CD4-positive, alpha-beta memory T cell (primary cell): ENCODE data around the gene CCR2. TPM values are rescaled to one million over a fixed set of nuclear protein-coding genes. Genes with fewer than 3 reads are reported as not detected.

Experiments used
- CTCF ChIA-PET: fragments of 350-600 bp; sonication (Branson Sonifier 250); formaldehyde crosslinking; loops from one replicate; lab custom pipeline; 2021; ENCODE audit warnings: inconsistent platforms; ENCODE audit not compliant: partially characterized antibody; lab: Charles Lee
- POLR2A ChIA-PET: fragments of 350-600 bp; sonication (Branson Sonifier 250); formaldehyde crosslinking; loops from one replicate; lab custom pipeline; 2021; ENCODE audit not compliant: partially characterized antibody; lab: Charles Lee
- DNase-seq, 5 donors: peaks; one replicate each; pipeline versions ENCODE4 v3.0.0 to v3.0.0-alpha.2; 2020 to 2022; ENCODE audit warnings: mixed read lengths in 1 of 5
- H3K27ac ChIP-seq: one replicate; pipeline ENCODE4 v1.7.0; 2013; ENCODE audit warnings: low read depth, low read length
- H3K27me3 ChIP-seq: 2 replicates; pipeline ENCODE4 v1.7.0; 2013; ENCODE audit warnings: mild to moderate bottlenecking, low read length, moderate library complexity; ENCODE audit not compliant: insufficient read depth
- H3K36me3 ChIP-seq: 2 replicates; pipeline ENCODE4 v1.7.0; 2013; ENCODE audit warnings: mild to moderate bottlenecking, low read length, moderate library complexity; ENCODE audit not compliant: insufficient read depth
- H3K4me1 ChIP-seq: 2 replicates; pipeline ENCODE4 v1.7.0; 2013; ENCODE audit warnings: mild to moderate bottlenecking, low read length, moderate library complexity; ENCODE audit not compliant: insufficient read depth
- H3K4me3 ChIP-seq, 2 donors: one replicate each; pipeline ENCODE4 v1.7.0; 2013; ENCODE audit warnings: low read length in 2 of 2, mild to moderate bottlenecking in 1 of 2
- H3K9me3 ChIP-seq, 2 donors: one replicate each; pipeline ENCODE4 v1.7.0; 2013; ENCODE audit warnings: low read length in 2 of 2, control low read depth in 1 of 2; ENCODE audit not compliant: control insufficient read depth in 1 of 2
- H3K27ac Mint-ChIP-seq, 7 donors: one replicate each; pipeline ENCODE4 v1.8.0; 2020 to 2021; ENCODE audit warnings: mixed read lengths in 7 of 7, mild to moderate bottlenecking in 6 of 7, inconsistent platforms in 3 of 7, moderate library complexity in 3 of 7
- H3K27me3 Mint-ChIP-seq, 2 donors: one replicate each; pipeline ENCODE4 v1.8.0; 2020 to 2021; ENCODE audit warnings: mixed read lengths in 2 of 2
- H3K36me3 Mint-ChIP-seq, 2 donors: one replicate each; pipeline ENCODE4 v1.8.0; 2020 to 2021; ENCODE audit warnings: mixed read lengths in 2 of 2, inconsistent platforms in 1 of 2, mild to moderate bottlenecking in 1 of 2
- H3K4me1 Mint-ChIP-seq, 4 donors: one replicate each; pipeline ENCODE4 v1.8.0; 2020 to 2021; ENCODE audit warnings: mixed read lengths in 4 of 4, mild to moderate bottlenecking in 1 of 4
- H3K4me3 Mint-ChIP-seq, 8 donors: one replicate each; pipeline ENCODE4 v1.8.0; 2020 to 2021; ENCODE audit warnings: mixed read lengths in 8 of 8, mild to moderate bottlenecking in 7 of 8, moderate library complexity in 6 of 8, inconsistent platforms in 3 of 8
- H3K9me3 Mint-ChIP-seq, 8 donors: one replicate each; pipeline ENCODE4 v1.8.0; 2020 to 2021; ENCODE audit warnings: mixed read lengths in 8 of 8, mild to moderate bottlenecking in 5 of 8, inconsistent platforms in 3 of 8, moderate library complexity in 1 of 8
- intact Hi-C: fragments of 100-400 bp; cut with micrococcal nuclease; formaldehyde crosslinking; loops from one replicate; pipeline ENCODE4 v1.15.1; 2023
- polyA plus RNA-seq, 2 donors: library from polyadenylated mRNA; unstranded; fragments of 300-500 nt; fragmentation: Illumina TruSeq; gene quantifications; one replicate each; pipeline ENCODE4 v1.2.3, GENCODE V29; 2021
- total RNA-seq, 2 experiments: library from RNA; stranded (reverse); gene quantifications; one replicate each; pipeline ENCODE4 v1.2.3, GENCODE V29; 2021

CCR2 gene
- total and polyA plus RNA-seq, 4 experiments from 2014 or later, result 16.3 to 64.7 (median 29.0) TPM

GRCh38 chr3:46358466-46358865, 4.6 kb downstream of the CCR2 start:
- Histone ChIP-seq H3K27ac (peak overlapping the region; percentile 5), H3K36me3 (no peaks in the 10 kb centered on the region), H3K27me3 (no peaks in the 10 kb centered on the region), H3K4me1 (peaks cover 83% of the 10 kb centered on the region), H3K9me3 (no peaks in the 10 kb centered on the region), H3K4me3 (peak overlapping the region in 1 of 2 donors; percentile 4)
- peak overlapping the region in 7 of 8 donors; percentile 78 to 95 (median 86) for H3K4me3 Mint-ChIP-seq
- H3K36me3 Mint-ChIP-seq, result peaks cover 33 to 52% of the 10 kb centered on the region in 2 donors
- POLR2A ChIA-PET, result interaction anchor here (0.7 to 2.4 kb wide), 4 partner anchors 8 to 82 kb away, joined by 3 to 20 read pairs (median 6); no protein-coding TSS in a partner anchor
- DNase-seq, result no peak
- CTCF ChIA-PET, result interaction anchor here (1.1 to 2.9 kb wide), 3 partner anchors 11 to 82 kb away, joined by 3 to 32 read pairs (median 12); partner anchors contain the start of gene CCR5
- H3K27ac Mint-ChIP-seq, result peak overlapping the region; percentile 67 to 94 (median 81)
- H3K27me3 Mint-ChIP-seq, result no peaks in the 10 kb centered on the region
- H3K4me1 Mint-ChIP-seq, result peaks cover 42 to 98% (median 75%) of the 10 kb centered on the region in 4 donors
- H3K9me3 Mint-ChIP-seq, result no peaks in the 10 kb centered on the region
- intact Hi-C loops, result no loop called here

- POLR2A ChIA-PET, result interaction anchor here (1.0 to 2.4 kb wide), 12 partner anchors 9 to 383 kb away, joined by 3 to 20 read pairs (median 6); partner anchors contain the start of gene CCR5
- H3K4me1 Mint-ChIP-seq, result peaks cover 37 to 91% (median 69%) of the 10 kb centered on the region in 4 donors
- Histone ChIP-seq H3K9me3 (no peaks in the 10 kb centered on the region), H3K27me3 (no peaks in the 10 kb centered on the region), H3K36me3 (no peaks in the 10 kb centered on the region), H3K4me3 (no peak overlapping the region), H3K27ac (peak overlapping the region; percentile 46), H3K4me1 (peaks cover 71% of the 10 kb centered on the region)
- no peaks in the 10 kb centered on the region for H3K27me3 Mint-ChIP-seq
- intact Hi-C loops, result loop anchor here (1.0 kb wide), 1 partner anchor 11 kb away; no protein-coding TSS in a partner anchor
- DNase-seq, result peak in 1 of 5 donors; percentile 72
- CTCF ChIA-PET, result interaction anchor here (0.8 to 2.9 kb wide), 9 partner anchors 10 to 281 kb away, joined by 3 to 32 read pairs (median 4); partner anchors contain the start of gene CCR5
- H3K9me3 Mint-ChIP-seq, result no peaks in the 10 kb centered on the region
- H3K4me3 Mint-ChIP-seq, result peak overlapping the region in 7 of 8 donors; percentile 43 to 95 (median 86)
- H3K36me3 Mint-ChIP-seq, result peaks cover 33 to 45% of the 10 kb centered on the region in 2 donors
- peak overlapping the region; percentile 73 to 94 (median 91) for H3K27ac Mint-ChIP-seq
These were observed 6.0 kb downstream of the CCR2 start for GRCh38 chr3:46359733-46360493.

GRCh38 chr3:46360907-46361306, 7.0 kb downstream of the CCR2 start:
- peak overlapping the region; percentile 30 for H3K27ac ChIP-seq
- H3K9me3 ChIP-seq, result no peaks in the 10 kb centered on the region
- H3K4me3 Mint-ChIP-seq, result peak overlapping the region in 7 of 8 donors; percentile 10 to 88 (median 68)
- H3K36me3 Mint-ChIP-seq, result peaks cover 33 to 40% of the 10 kb centered on the region in 2 donors
- H3K27me3 ChIP-seq, result no peaks in the 10 kb centered on the region
- no peak overlapping the region for H3K4me3 ChIP-seq
- DNase-seq, result no peak
- no peaks in the 10 kb centered on the region for H3K9me3 Mint-ChIP-seq
- H3K36me3 ChIP-seq, result no peaks in the 10 kb centered on the region
- H3K27ac Mint-ChIP-seq, result peak overlapping the region; percentile 73 to 94 (median 91)
- H3K4me1 Mint-ChIP-seq, result peaks cover 31 to 84% (median 64%) of the 10 kb centered on the region in 4 donors
- no peaks in the 10 kb centered on the region for H3K27me3 Mint-ChIP-seq
- intact Hi-C loops, result no loop called here
- CTCF ChIA-PET, result interaction anchor here (1.4 to 2.9 kb wide), 3 partner anchors 9 to 148 kb away, joined by 4 to 32 read pairs (median 12); partner anchors contain the start of gene CCR5
- POLR2A ChIA-PET, result interaction anchor here (0.8 to 2.2 kb wide), 7 partner anchors 10 to 77 kb away, joined by 3 to 11 read pairs (median 3); partner anchors contain the start of gene CCR5
- H3K4me1 ChIP-seq, result peaks cover 63% of the 10 kb centered on the region

DNA sequence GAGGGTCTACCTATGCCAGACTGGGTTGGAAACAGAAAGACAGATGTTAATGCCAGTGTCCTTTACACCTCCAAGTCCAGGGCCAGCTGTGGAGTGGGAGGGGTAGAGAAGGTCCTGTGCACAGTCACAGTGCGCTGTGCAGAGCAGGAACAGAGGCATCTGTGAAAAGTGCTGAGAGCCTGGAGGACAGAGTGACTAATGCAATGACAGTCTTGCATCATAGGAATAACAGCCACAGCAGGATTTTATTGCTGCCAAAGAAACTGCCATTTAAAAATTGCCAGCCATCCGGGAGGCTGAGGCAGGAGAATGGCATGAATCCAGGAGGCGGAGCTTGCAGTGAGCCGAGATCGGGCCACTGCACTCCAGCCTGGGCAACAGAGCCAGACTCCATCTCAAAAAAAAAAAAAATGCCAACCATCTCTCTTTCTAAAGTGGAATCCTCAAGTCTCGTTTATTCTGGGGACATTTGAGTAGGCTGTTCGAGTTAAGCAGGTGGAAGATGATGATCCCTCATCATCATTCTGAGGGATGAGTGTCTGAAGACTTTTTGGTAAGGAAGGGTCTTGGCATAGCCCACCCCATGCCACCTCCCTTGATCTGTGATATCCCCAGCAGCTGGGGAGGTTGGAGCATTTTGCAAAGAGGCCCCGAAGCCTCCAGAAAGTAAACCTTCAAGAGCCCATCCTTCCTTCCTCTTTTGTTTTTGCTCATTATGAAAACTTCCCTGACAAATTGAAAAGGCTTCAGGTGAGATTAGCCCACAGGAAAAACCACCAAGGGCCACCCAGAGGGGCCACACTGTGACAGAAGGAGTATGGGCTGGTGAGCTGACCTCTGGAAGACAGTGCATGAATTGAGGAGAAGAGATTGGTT, 7.7 kb downstream of the CCR2 start:
- no peaks in the 10 kb centered on the region for H3K9me3 Mint-ChIP-seq
- H3K4me3 ChIP-seq, result no peak overlapping the region
- no peaks in the 10 kb centered on the region for H3K27me3 Mint-ChIP-seq
- no peak for DNase-seq
- no peaks in the 10 kb centered on the region for H3K36me3 ChIP-seq
- intact Hi-C loops, result no loop called here
- peaks cover 28 to 84% (median 65%) of the 10 kb centered on the region in 4 donors for H3K4me1 Mint-ChIP-seq
- no peaks in the 10 kb centered on the region for H3K27me3 ChIP-seq
- H3K4me3 Mint-ChIP-seq, result peak overlapping the region in 7 of 8 donors; percentile 10 to 88 (median 51)
- peaks cover 28 to 35% of the 10 kb centered on the region in 2 donors for H3K36me3 Mint-ChIP-seq
- no peaks in the 10 kb centered on the region for H3K9me3 ChIP-seq
- ChIA-PET CTCF (interaction anchor here (1.4 kb wide), 1 partner anchor 148 kb away, joined by 4 read pairs; no protein-coding TSS in a partner anchor), POLR2A (interaction anchor here (0.7 to 2.2 kb wide), 4 partner anchors 62 to 769 kb away, joined by 3 to 7 read pairs (median 3); no protein-coding TSS in a partner anchor)
- peak overlapping the region; percentile 30 for H3K27ac ChIP-seq
- H3K27ac Mint-ChIP-seq, result peak overlapping the region; percentile 75 to 94 (median 82)
- peaks cover 59% of the 10 kb centered on the region for H3K4me1 ChIP-seq

DNA sequence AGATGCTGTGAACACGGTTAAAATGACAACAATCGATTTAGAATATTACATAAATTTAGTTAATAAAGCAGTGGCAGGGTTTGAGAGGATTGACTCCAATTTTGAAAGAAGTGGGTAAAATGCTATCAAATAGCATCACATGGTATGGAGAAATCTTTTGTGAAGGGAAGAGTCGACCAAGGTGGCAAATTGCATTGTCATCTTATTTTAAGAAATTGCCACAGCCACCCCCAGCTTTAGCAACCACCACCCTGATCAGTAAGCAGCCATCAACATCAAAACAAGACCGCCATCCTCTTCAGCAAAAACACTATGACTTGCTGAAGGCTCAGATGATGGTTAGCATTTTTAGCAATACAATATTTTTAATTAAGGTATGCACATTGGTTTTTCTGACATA, 11.1 kb downstream of the CCR2 start:
- no peaks in the 10 kb centered on the region for H3K36me3 ChIP-seq
- H3K4me3 ChIP-seq, result no peak overlapping the region
- no peaks in the 10 kb centered on the region for H3K9me3 ChIP-seq
- Mint-ChIP-seq H3K9me3 (no peaks in the 10 kb centered on the region), H3K36me3 (peaks cover 0 to 7% of the 10 kb centered on the region in 2 donors), H3K27ac (peak overlapping the region in 1 of 7 donors; percentile 64), H3K4me3 (no peak overlapping the region), H3K4me1 (peaks cover 35 to 81% (median 64%) of the 10 kb centered on the region in 4 donors), H3K27me3 (no peaks in the 10 kb centered on the region)
- no peak overlapping the region for H3K27ac ChIP-seq
- ChIA-PET CTCF (interaction anchor here (1.0 to 1.1 kb wide), 3 partner anchors 10 to 124 kb away, joined by 3 to 7 read pairs (median 4); no protein-coding TSS in a partner anchor), POLR2A (no interaction called here)
- intact Hi-C loops, result no loop called here
- no peak for DNase-seq
- H3K27me3 ChIP-seq, result no peaks in the 10 kb centered on the region
- H3K4me1 ChIP-seq, result peaks cover 54% of the 10 kb centered on the region

DNA sequence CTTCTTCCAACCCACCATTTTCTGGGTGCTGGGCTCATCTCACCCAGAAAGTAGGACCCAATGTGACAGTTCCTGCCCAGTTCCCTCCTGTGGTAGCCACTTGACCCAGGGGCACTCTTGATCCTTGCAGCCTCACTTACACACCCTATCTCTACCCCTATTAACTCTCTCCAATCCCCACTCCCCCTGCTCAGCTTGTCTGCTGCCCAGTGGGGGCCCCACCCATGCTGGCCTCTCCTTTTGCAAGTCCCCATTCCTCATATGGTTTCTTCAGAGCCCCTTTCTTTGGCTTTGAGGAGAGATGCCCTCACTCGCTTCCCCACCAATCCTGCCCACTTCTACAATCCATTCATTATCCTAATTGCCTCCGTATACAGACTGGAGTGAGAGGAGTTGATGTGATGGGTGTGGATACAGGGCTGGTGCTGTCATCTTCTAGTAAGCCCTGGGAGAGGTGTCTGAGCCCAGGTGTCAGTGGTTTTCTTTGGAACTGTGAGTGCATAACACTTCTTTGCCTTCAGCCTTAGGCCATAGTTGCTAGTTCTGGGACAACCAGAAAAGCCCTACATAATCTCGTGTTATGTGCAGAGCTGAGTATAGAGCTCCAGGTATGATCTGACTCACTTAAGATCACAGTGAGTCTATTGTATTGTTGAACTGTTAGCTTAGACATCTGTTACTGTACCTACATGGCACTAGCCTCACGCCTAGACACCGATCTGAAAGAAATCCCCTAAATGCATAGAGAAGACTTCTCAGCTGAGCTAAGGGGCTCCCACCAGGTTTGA, 12.0 kb downstream of the CCR2 start:
- H3K4me1 Mint-ChIP-seq, result peaks cover 34 to 81% (median 63%) of the 10 kb centered on the region in 4 donors
- H3K4me3 Mint-ChIP-seq, result peak overlapping the region in 2 of 8 donors; percentile 27 to 50

More for the DNA sequence above, 12.0 kb downstream of the CCR2 start:
- Histone ChIP-seq H3K4me3 (no peak overlapping the region), H3K4me1 (peaks cover 54% of the 10 kb centered on the region), H3K27ac (no peak overlapping the region), H3K9me3 (no peaks in the 10 kb centered on the region), H3K27me3 (no peaks in the 10 kb centered on the region), H3K36me3 (no peaks in the 10 kb centered on the region)
- H3K27ac Mint-ChIP-seq, result peak overlapping the region in 3 of 7 donors; percentile 54 to 80 (median 74)
- POLR2A ChIA-PET, result interaction anchor here (0.9 to 7.4 kb wide), 3 partner anchors 82 to 91 kb away, joined by 3 to 86 read pairs (median 46); no protein-coding TSS in a partner anchor
- no peaks in the 10 kb centered on the region for H3K9me3 Mint-ChIP-seq
- H3K27me3 Mint-ChIP-seq, result no peaks in the 10 kb centered on the region
- peaks cover 0 to 5% of the 10 kb centered on the region in 2 donors for H3K36me3 Mint-ChIP-seq
- CTCF ChIA-PET, result interaction anchor here (1.5 to 13.1 kb wide), 5 partner anchors 80 to 284 kb away, joined by 5 to 275 read pairs (median 73); no protein-coding TSS in a partner anchor
- no peak for DNase-seq
- intact Hi-C loops, result no loop called here
